ENCODE measurements around the gene TIMM10.

The TIMM10 gene

GRCh38 chr11:57566005-57566904, 35.7 kb upstream of the TIMM10 start:
- Histone ChIP-seq H2AFZ (ENCODE audit: low read depth, low read length) (peak overlapping the region; percentile 68), H3K9me3 (ENCODE audit: insufficient read depth, low read length, severe bottlenecking) (no peaks in the 10 kb centered on the region), H3K4me2 (ENCODE audit: insufficient read depth, low read length) (peak overlapping the region; percentile 95), H3K9ac (ENCODE audit: low read depth, low read length) (peak overlapping the region; percentile 89), H3K4me3 (ENCODE audit: low read depth in 1 of 2, low read length in 2 of 2) (peak overlapping the region; percentile 80 to 82), H3K4me1 (ENCODE audit: insufficient read depth, low read length) (peaks cover 49% of the 10 kb centered on the region), H3K79me2 (ENCODE audit: insufficient read depth, low read length) (peaks cover 67% of the 10 kb centered on the region), H3K27ac (ENCODE audit: low read length) (peak overlapping the region; percentile 93), H4K20me1 (ENCODE audit: insufficient read depth, low read length) (peaks cover 13% of the 10 kb centered on the region), H3K36me3 (ENCODE audit: insufficient read depth, low read length) (peaks cover 19% of the 10 kb centered on the region), H3K27me3 (ENCODE audit: insufficient read depth, low read length, poor library complexity) (no peaks in the 10 kb centered on the region)
- TF ChIP-seq CTCF (IDR thresholded peaks at IDR 0.05; ENCODE audit: borderline replicate concordance, extremely low read depth, low read length, poor library complexity, severe bottlenecking) (no peak), EZH2 (IDR thresholded peaks at IDR 0.05; ENCODE audit: borderline replicate concordance, low read depth, low read length, severe bottlenecking) (no peak)
- DNase-seq (peak; percentile 55), ATAC-seq (ENCODE audit: insufficient read depth, low read depth) (peak; percentile 63)

- Histone ChIP-seq H4K20me1 (ENCODE audit: insufficient read depth, low read length) (peaks cover 20% of the 10 kb centered on the region), H3K27me3 (ENCODE audit: insufficient read depth, low read length, poor library complexity) (no peaks in the 10 kb centered on the region), H2AFZ (ENCODE audit: low read depth, low read length) (no peak overlapping the region), H3K4me2 (ENCODE audit: insufficient read depth, low read length) (no peak overlapping the region), H3K79me2 (ENCODE audit: insufficient read depth, low read length) (peaks cover 83% of the 10 kb centered on the region), H3K4me3 (ENCODE audit: low read depth in 1 of 2, low read length in 2 of 2) (no peak overlapping the region), H3K27ac (ENCODE audit: low read length) (0 out of 2 replicates have a peak overlapping the region, but pooled peaks have one; percentile 7), H3K9me3 (ENCODE audit: insufficient read depth, low read length, severe bottlenecking) (no peaks in the 10 kb centered on the region), H3K36me3 (ENCODE audit: insufficient read depth, low read length) (peaks cover 48% of the 10 kb centered on the region), H3K4me1 (ENCODE audit: insufficient read depth, low read length) (peaks cover 24% of the 10 kb centered on the region), H3K9ac (ENCODE audit: low read depth, low read length) (0 out of 2 replicates have a peak overlapping the region, but pooled peaks have one; percentile 7)
- ATAC-seq (ENCODE audit: insufficient read depth, low read depth) (no peak), DNase-seq (no peak)
- TF ChIP-seq EZH2 (IDR thresholded peaks at IDR 0.05; ENCODE audit: borderline replicate concordance, low read depth, low read length, severe bottlenecking) (no peak), CTCF (IDR thresholded peaks at IDR 0.05; ENCODE audit: borderline replicate concordance, extremely low read depth, low read length, poor library complexity, severe bottlenecking) (no peak)
Measured at GRCh38 chr11:57562596-57562995, 32.0 kb upstream of the TIMM10 start.

- Histone ChIP-seq H3K79me2 (ENCODE audit: insufficient read depth, low read length) (peaks cover 59% of the 10 kb centered on the region), H3K36me3 (ENCODE audit: insufficient read depth, low read length) (peaks cover 72% of the 10 kb centered on the region), H3K27ac (ENCODE audit: low read length) (no peak overlapping the region), H3K4me3 (ENCODE audit: low read depth in 1 of 2, low read length in 2 of 2) (no peak overlapping the region), H3K4me1 (ENCODE audit: insufficient read depth, low read length) (peaks cover 10% of the 10 kb centered on the region), H3K27me3 (ENCODE audit: insufficient read depth, low read length, poor library complexity) (no peaks in the 10 kb centered on the region), H3K9ac (ENCODE audit: low read depth, low read length) (no peak overlapping the region), H3K4me2 (ENCODE audit: insufficient read depth, low read length) (no peak overlapping the region), H4K20me1 (ENCODE audit: insufficient read depth, low read length) (peaks cover 21% of the 10 kb centered on the region), H2AFZ (ENCODE audit: low read depth, low read length) (no peak overlapping the region), H3K9me3 (ENCODE audit: insufficient read depth, low read length, severe bottlenecking) (no peaks in the 10 kb centered on the region)
- ATAC-seq (ENCODE audit: insufficient read depth, low read depth), result no peak
- DNase-seq, result no peak
- TF ChIP-seq CTCF (IDR thresholded peaks at IDR 0.05; ENCODE audit: borderline replicate concordance, extremely low read depth, low read length, poor library complexity, severe bottlenecking), result no peak
- no peak for TF ChIP-seq EZH2 (IDR thresholded peaks at IDR 0.05; ENCODE audit: borderline replicate concordance, low read depth, low read length, severe bottlenecking)
Measured at GRCh38 chr11:57560146-57560545, 29.6 kb upstream of the TIMM10 start.
